NCI-H128 (cell line): ENCODE data around the gene MEPCE.
"Not testable (repeated sequence)": the region's sequence is repeated elsewhere in the genome, so short reads cannot be mapped to it uniquely, and the experiment has no call there.

Experiments
- DNase-seq: peaks from one replicate; lab custom pipeline; 2025; ENCODE audit not compliant: unreplicated experiment; lab: John Stamatoyannopoulos, UW

MEPCE gene, protein sequence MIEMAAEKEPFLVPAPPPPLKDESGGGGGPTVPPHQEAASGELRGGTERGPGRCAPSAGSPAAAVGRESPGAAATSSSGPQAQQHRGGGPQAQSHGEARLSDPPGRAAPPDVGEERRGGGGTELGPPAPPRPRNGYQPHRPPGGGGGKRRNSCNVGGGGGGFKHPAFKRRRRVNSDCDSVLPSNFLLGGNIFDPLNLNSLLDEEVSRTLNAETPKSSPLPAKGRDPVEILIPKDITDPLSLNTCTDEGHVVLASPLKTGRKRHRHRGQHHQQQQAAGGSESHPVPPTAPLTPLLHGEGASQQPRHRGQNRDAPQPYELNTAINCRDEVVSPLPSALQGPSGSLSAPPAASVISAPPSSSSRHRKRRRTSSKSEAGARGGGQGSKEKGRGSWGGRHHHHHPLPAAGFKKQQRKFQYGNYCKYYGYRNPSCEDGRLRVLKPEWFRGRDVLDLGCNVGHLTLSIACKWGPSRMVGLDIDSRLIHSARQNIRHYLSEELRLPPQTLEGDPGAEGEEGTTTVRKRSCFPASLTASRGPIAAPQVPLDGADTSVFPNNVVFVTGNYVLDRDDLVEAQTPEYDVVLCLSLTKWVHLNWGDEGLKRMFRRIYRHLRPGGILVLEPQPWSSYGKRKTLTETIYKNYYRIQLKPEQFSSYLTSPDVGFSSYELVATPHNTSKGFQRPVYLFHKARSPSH

DNA sequence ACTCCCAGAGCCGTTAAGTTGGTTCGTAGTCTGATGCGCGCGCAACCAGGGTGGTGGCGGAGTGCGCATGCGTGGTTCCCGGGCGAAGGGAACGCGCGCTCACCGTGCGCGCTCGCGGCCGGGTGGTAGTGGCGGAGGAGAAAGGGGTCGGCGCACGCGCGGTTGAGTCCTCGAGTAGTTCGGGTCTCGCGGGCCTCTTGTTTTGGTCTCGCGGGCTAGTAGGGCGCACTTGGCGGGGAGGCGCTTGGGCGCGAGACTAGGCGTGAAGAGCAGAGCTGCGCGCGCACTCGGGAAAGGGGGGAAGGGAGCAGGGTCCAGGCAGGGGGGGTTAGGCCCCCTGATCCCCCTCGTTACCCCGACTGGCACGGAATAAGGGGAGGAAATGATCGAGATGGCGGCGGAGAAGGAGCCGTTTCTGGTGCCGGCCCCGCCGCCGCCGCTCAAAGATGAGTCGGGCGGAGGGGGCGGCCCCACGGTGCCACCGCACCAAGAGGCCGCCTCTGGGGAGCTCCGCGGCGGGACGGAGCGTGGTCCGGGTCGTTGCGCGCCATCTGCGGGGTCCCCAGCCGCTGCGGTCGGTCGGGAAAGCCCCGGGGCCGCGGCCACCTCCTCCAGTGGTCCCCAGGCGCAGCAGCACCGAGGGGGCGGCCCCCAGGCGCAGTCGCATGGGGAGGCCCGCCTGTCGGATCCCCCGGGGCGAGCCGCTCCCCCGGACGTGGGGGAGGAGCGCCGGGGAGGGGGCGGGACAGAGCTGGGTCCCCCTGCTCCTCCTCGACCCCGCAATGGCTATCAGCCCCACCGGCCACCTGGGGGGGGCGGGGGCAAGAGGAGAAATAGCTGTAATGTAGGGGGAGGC, at the start of gene MEPCE:
MEPCE (plus strand) TSS at position 195 of the 856 bp plus-strand sequence; CDS start at position 383, 188 bp downstream.
- peak; percentile 90 for DNase-seq

DNA sequence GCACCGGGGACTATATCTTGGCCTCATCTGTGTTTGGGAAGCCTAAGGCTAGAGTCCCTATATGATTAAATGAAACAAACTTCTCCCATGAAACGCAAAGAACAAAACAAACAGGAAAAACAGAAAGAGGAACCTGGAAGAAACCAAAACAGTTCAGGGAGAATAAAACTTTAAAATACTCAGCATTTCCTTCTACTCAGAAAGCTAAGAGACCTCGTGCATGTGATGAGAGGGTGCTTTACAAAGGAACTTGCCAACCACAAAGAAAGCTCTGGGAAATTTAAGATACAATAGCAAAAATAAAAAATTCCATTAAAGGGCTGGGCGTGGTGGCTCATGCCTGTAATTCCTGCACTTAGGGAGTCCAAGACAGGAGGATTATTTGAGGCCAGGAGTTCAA, 49.4 kb upstream of the MEPCE start:
- no peak for DNase-seq

DNA sequence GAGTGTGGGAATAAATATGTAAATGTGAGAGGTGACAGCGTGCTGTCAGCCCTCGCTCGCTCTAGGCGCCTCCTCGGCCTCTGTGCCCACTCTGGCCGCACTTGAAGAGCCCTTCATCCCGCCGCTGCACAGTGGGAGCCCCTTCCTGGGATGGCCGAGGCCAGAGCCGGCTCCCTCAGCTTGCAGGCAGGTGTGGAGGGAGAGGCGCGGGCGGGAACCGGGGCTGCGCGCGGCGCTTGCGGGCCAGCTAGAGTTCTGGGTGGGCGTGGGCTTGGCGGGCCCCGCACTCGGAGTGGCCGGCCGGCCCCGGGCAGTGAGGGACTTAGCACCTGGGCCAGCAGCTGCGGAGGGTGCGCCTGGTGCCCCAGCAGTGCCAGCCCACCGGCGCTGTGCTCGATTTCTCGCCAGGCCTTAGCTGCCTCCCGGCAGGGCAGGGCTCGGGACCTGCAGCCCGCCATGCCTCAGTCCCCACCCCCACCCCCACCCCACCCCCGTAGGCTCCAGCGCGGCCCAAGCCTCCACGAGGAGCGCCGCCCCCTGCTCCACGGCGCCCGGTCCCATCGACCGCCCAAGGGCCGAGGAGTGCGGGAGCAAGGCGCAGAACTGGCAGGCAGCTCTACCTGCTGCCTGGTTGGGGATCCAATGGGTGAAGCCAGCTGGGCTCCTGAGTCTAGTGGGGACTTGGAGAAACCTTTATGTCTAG, 47.9 kb upstream of the MEPCE start:
- not testable (repeated sequence) for DNase-seq

DNA sequence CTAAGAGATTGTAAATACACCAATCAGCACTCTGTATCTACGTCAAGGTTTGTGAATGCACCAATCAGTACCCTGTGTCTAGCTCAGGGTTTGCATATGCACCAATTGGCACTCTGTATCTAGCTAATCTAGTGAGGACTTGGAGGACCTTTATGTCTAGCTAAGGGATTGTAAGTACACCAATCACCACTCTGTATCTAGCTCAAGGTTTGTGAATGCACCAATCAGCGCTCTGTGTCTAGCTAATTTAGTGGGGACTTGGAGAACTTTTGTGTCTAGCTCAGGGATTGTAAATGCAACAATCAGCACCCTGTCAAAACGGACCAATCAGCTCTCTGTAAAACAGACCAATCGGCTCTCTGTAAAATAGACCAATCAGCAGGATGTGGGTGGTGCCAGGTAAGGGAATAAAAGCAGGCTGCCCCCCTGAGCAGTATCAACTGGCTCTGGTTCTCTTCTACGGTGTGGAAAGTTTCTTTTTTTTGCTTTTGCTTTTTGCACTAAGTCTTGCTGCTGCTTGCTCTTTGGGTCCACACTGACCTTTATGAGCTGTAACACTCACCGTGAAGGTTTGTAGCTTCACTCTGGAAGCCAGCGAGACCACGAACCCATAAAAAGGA, 47.3 kb upstream of the MEPCE start:
- not testable (repeated sequence) for DNase-seq

DNA sequence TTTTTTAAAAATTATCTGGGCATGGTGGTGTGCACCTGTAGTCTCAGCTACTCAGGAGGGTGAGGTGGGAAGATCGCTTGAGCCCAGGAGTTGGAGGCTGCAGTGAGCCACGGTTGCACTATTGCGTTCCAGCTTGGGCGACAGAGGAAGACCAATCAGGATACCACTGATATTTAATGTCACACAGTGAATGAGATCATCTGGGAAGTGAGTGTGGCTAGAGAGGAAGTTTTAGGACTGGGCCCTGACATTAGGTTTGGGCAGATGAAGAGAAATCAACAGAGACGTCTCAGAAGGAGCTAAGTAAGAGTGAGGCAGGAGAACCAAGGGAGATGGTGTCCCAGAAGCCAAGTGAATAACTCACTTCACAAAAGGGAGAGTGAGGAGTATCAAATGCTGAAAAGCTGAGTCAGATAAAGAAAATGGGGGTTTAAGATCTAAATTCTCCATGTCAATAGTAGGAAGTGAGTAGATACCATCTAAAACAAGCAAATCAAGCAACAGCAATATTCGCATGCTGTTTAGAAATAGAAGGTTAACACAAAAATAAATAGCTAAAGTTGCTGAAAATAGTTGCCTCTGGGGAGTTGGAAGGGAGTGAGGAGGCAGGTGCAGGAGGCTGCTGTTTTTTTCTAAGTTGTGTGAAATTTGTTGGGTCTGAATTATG, 44.9 kb upstream of the MEPCE start:
- no peak for DNase-seq

DNA sequence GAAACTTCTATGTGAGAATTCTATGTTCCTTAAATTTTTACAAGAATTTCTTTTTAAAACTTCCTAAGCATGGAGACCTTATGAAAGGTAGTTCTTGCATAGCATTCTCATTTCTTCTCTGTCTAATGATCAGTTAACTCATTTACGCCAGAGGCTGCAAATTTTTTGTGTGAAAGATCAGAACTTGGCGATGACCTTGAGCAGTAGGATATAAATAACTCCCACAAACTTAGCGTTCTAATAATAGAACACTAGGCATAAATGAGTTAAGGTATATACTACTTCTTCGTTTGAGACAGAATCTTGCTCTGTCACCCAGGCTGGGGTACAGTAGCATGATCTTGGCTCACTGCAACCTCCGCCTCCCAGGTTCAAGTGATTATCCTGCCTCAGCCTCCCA, 42.7 kb upstream of the MEPCE start:
- no peak for DNase-seq

DNA sequence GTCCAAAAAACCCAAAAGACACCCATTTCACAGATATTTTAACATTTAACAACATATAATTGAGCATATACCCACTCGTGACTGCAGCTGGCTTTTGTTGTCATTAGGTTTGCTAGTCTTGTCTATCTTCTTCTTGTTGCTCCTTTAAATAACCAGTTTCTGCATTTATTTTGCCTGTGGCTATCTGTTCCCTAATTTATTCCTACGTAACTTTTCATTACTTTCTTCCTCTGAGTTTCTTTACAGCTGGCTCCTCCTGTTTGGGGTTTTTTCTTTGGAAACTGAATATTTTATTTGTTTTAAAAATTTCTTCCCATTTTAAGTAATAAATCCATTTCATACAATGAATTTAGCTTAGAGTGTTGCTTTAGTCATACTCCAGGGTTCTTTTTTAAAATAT, 41.9 kb upstream of the MEPCE start:
- DNase-seq: no peak

DNA sequence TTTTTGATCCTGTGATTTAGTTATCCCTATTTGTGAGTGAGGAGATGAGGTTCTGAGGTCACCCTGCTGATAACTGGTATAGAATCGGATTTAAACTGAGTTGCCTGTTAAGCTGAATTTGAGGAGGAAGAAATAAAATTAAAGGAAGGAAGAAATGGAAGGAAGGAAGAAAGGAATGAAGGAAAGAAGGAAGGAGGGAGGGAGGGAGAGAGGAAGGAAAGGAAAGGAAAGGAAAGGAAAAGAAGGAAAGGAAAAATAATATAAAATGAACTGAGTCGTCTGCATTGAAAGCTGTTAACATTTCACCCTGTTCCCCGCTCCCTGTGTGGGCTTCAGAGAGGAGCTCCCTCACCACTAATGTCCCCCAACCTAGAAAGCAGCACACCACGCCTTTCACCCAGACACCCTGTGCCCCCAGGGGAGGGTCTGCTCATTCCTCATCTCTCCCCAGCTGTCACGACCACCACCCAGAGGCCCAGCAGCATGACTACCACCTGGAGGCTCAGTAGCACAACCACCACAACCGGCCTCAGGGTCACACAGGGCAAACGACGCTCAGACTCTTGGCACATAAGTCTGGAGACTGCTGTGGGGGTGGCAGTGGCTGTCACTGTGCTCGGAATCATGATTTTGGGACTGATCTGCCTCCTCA, 40.1 kb upstream of the MEPCE start:
- DNase-seq: no peak

DNA sequence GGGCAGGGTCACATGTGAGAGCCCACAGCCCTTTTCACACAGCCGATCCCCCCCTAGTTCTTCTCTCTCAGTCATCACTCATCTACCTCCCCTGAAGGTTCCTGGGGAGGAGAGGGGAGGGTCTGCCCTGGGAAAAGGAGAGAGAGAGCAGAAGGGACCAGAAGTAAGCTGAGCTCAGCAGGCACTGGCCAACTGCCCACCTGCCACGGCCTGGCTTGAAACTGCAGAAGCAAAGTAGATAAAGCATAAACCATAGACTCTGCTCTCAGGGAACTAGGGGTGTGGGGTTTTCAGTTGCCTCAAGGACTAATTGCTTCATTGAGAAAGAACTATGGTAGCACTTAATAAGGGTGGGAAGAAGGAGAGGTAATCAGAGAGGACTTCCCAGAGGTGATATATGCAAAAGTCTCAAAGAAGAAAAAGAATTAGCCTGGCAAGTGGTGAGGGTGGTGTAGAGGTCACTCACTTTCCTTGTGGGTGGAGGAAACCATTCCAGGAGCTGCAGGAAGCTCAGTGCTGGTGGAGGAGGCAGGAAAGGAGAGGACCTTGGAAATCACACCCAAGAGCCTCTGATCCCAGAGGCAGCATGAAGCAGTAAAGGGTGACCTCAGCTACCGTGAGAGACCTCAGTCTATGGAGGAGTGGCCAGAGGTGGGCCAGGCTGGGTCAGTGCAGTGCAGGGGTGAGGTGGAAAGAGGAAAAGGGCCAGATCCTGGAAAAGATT, 39.2 kb upstream of the MEPCE start:
- DNase-seq: no peak

DNA sequence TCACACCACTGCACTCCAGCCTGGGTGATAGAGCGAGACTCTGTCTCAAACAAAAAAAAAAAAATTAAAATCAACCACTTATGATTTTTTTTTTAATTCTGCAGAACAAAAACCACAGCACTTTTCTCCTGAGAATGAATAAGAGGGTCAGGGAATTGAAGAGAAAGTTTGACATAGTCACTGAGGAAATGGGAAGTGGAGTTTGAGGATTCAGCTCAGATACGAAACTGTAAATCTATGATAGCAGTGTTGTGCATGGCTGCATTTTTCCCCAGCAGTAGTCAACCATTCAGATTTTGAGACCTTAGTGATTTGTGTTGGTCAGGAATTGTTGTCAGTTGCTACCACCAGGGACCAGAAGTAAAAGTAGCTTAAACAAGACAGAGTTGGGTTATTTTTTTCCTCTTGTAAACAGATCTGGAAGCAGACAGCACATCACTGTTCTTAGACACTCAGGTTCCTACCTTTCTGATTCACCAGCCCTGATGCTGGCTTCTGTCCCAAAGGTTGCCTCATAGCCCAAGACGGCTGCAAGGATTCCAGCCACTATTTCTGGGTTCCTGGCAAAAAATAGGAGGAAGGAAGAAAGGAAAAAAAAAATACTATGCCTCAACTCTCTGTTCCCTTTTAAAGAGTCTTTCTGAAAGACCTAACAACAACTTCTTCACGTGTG, 36.3 kb upstream of the MEPCE start:
- no peak for DNase-seq

DNA sequence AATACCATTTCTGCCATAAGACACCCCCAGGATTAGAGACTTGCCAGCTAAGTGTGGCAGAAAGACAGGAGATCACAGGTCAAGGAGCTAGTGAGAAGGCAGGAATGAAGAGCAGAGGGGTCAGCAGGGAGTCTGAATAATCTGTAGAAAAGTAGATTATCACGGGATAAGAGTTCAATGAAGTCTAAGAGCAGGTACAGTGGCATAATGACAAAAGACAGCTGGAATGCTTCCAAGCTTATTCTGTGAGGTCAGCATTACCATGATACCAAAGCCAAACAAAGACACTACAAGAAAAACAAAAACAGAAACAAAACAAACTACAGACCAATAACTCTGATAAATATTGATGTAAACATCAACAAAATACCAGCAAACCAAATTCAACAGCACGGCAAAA, 35.6 kb upstream of the MEPCE start:
- DNase-seq: no peak

DNA sequence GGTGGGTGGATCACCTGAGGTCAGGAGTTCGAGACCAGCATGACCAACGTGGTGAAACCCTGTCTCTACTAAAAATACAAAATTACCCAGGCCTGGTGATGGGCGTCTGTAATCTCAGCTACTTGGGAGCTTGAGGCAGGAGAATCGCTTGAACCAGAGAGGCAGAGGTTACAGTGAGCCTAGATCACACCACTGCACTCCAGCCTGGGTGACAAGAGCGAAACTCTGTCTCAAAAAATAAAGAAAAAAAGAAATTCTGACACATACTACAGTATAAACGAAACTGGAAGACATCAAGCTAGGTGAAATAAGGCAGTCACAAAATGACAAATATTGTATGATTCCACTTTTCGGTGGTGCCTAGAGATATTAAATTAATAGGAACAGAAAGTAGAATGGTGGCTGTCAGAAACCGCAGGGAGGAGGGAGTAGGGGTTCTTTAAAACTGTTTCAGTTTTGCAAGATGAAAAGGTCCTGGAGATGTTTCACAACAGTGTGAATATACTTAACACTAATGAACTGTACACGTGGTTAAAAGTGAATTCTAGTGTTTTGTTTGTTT, 33.1 kb upstream of the MEPCE start:
- no peak for DNase-seq

DNA sequence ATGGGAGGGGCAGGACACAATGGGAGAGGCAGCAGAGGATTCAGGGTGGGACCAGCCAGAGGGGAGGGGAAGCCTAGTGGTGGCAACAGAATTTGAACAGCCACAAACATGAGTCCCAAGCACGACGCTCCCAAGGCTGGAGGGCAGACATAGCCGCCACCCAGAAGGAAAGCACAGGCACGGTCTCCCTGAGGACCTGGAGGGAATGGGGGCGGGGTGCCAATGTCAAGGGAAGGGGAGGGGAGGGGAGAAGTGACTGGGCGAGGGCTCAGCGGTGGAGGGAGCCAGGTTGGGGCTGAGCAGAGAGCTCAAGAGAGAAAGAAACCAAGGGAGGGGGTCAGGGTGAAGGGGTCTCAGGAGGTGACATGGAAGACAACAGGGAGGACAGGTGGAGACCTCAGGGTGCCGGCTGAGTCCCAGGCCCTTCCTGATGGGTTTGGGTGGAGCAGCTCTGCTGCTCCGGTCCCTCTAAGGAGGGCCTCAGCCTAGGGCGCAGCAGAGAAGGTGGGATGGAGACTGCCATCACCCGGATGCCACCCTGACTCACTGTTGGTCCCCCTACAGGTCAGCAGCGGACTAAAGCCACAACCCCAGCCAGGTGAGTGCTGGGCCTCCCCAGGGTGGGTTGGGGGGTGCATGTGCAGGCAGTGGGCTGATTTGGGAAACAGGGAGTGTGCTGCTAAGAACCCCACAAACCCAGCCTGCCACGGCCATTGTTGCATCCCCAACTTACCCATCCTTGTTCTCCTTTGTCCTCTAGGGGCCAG, 32.1 kb upstream of the MEPCE start:
- DNase-seq: no peak

DNA sequence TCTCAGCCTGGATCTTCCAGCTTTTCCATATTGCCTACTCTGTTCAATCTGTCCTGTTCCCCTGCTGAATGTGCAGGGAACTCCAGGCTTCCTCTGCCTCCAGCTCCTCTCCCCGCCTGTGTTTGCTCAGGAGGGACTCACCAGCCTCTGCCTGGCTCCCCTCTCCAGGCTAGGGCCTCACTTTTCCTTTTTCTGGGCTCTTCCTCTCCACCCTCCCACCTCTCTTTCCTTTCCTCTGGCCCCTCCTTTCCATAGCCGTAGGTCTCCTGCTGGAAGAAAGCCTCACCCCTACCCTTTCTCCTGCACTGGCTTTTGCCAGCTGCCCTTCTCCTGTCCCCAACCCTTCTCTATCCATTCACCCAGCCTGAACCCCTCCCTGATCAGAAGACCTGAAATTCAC, 31.4 kb upstream of the MEPCE start:
- DNase-seq: no peak

DNA sequence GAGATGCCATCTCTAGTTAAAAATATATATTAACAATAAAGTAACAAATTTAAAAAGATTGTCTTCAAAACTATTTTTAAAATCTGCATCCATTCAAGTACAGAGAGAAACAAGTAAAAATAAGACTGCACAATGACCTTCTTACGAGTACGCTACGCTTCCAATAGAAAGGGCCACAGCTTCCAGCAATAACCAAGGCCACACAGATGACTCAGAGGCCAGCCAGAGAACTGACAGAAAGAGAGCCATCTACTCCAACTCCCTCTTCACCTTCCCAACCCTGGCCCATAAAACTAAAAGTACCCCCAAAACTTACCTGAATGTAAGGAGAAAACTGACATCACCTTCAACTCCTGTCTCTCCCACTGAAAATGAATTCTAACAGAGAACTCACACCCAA, 29.6 kb upstream of the MEPCE start:
- no peak for DNase-seq

DNA sequence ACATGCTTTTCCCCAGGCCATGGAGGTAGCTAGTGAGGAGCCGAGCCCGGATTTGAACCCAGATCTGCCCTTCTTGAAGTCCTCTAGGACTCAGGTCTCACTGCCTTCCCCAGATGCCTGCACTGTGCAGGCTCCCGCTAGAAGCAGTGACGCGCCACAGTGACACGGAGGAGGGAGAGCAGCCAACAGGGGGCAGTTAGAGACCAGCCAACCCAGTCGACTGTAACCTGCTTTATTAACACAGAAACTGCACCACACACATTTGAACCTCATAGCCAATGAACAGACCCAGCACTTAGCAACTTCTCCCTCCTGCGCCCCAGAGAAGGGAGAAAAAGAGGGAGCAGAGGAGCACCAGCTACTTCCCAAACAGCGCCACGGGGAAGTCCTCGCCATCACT, 29.0 kb upstream of the MEPCE start:
- DNase-seq: no peak

DNA sequence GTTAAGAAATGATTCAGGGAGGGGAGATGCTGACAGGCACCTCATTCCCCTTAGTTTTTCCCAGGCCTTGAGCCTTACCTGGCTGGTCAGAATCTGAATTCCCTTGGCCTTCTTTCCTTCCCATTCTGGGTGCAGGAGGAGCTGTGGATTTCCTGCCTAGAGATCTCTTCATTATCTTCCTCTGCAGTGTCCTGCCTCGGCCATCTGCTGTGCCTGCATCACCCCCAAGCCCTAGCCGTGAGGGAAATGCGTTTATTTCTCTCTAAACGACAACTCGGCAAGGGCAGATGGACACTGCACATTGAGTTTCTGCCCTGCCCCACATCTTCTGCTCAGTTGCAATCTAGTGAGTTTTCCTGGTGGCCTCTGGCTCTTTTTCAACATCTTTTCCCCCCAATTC, 27.8 kb upstream of the MEPCE start:
- DNase-seq: no peak
